Activated T-cell treated with anti-CD3 and anti-CD28 coated beads, Interleukin-2, amount 50 U/mL, for 4 hours (primary cell): ENCODE results near the gene BBOX1. TPM values are rescaled to one million over a fixed set of nuclear protein-coding genes. Genes with fewer than 3 reads are reported as not detected.

ENCODE experiments used
- ATAC-seq, 2 donors: fragments of 200-7000 bp; cut with Tn5 transposase; one replicate each; pipeline ENCODE4 v1.10.0; 2021
- DNase-seq: peaks from one replicate; pipeline ENCODE4 v3.0.0-alpha.2; 2020
- H3K27me3 Mint-ChIP-seq: one replicate; pipeline ENCODE4 v1.8.0; 2021; ENCODE audit warnings: low read depth, mixed read lengths
- H3K36me3 Mint-ChIP-seq: one replicate; pipeline ENCODE4 v1.8.0; 2022; ENCODE audit warnings: mixed read lengths; ENCODE audit not compliant: insufficient read depth
- H3K4me1 Mint-ChIP-seq: one replicate; pipeline ENCODE4 v1.8.0; 2021; ENCODE audit warnings: low read depth, mixed read lengths
- H3K4me3 Mint-ChIP-seq: one replicate; pipeline ENCODE4 v1.8.0; 2021; ENCODE audit warnings: mild to moderate bottlenecking, moderate library complexity, mixed read lengths
- H3K9me3 Mint-ChIP-seq: one replicate; pipeline ENCODE4 v1.8.0; 2021; ENCODE audit warnings: mixed read lengths
- total RNA-seq, 3 donors: library from RNA; stranded (reverse); gene quantifications; one replicate each; pipeline ENCODE4 v1.2.1, GENCODE V29; 2021

Gene BBOX1
- total RNA-seq, 3 donors from 2014 or later, result not detected

DNA sequence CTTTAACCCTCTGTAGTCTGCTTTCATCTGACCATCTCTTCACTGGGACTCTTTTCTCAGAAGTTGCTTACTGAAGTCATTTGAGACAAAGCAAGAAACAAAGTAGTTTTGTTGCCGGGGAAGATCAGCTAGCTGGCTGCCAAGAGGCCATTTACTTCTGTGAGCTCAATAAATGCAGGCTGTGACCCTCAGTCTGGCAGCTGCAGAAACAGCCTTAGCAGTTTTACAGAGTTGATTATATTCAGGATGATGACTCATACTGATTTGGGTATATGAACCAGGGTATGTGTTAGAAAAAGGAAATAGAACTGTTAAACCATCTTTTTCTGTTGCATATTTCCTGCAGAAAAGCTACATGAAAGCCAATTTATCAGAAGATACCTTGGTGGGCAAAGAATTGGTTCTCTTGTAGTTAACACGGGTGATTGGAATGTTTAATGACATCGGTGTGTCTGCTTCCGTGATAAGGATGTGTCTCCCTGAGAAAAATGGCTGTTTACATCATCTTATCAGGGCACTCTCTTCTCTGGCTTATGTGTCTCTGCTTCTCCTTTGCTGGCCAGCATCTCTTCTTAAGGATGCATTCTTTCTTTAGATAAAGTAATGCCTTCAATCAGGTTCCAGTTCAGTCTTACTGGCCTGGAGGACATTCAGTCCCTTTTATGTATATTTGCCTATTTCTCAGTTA lies 28.2 kb upstream of the BBOX1 start:
- no peak overlapping the region for H3K4me3 Mint-ChIP-seq
- H3K27me3 Mint-ChIP-seq, result no peaks in the 10 kb centered on the region
- no peak for DNase-seq
- ATAC-seq, result no peak
- H3K4me1 Mint-ChIP-seq, result no peaks in the 10 kb centered on the region
- no peaks in the 10 kb centered on the region for H3K9me3 Mint-ChIP-seq
- H3K36me3 Mint-ChIP-seq, result no peaks in the 10 kb centered on the region

DNA sequence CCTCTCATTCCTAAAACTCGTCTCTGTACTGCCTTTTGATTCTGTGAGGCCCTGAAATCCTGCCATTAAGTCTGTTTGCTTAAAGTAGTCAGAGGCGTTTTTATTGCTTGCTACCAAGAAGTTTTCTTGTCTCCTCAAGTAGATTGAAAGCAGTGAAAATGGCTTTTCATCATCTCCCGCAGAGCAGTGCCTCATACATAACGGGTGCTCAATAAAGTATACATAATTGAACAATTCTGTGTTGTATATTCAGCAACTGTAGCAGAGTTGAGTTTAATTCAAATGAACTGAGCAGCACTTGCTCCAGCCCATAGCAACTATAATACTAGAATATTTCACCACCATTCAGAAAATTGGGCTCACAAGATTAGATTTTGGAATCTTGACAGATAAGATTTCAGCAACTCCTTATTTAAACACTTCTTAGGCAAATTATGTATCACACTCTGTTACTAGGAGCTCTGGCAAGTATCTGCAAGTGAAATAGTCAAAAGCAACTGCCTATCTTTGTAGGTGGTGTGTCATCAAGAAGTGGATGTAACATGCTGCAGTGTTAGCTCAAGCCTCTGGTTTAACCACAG lies 26.7 kb upstream of the BBOX1 start:
- no peaks in the 10 kb centered on the region for H3K36me3 Mint-ChIP-seq

DNA sequence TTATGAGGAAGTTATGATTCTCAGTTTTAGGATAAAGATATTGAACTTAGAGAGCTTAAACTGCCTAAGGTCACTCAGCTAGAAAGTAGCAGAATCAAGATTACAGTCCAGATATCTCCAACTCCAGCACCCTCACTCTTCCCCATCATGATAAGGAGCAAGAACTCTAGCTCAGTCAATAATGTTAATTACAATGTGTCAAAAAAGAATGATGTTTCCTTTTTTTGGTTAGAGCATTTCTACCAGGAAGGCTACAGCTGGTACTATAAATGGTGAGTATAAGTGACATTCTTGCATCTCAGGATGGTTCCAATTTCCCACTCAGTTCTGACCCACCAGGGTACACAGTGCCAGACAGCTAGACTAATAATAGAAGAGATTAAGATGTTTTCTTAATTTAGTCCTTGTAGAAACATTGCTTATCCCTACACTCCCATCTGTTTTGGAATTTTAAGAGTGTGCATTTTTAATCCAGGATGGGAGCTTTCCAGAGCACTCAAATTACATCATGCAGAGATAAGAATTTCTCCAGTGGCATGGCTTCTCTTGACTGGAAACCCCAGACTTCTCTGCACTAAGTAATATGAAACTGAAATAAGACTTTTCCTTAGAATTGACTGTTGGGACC lies 21.6 kb upstream of the BBOX1 start:
- Mint-ChIP-seq H3K4me1 (no peaks in the 10 kb centered on the region), H3K27me3 (no peaks in the 10 kb centered on the region), H3K4me3 (no peak overlapping the region), H3K9me3 (no peaks in the 10 kb centered on the region), H3K36me3 (no peaks in the 10 kb centered on the region)
- ATAC-seq, result no peak
- DNase-seq, result no peak

More for the DNA sequence above, 26.7 kb upstream of the BBOX1 start:
- Mint-ChIP-seq H3K9me3 (no peaks in the 10 kb centered on the region), H3K4me3 (no peak overlapping the region), H3K27me3 (no peaks in the 10 kb centered on the region), H3K4me1 (no peaks in the 10 kb centered on the region)
- ATAC-seq (no peak), DNase-seq (no peak)

DNA sequence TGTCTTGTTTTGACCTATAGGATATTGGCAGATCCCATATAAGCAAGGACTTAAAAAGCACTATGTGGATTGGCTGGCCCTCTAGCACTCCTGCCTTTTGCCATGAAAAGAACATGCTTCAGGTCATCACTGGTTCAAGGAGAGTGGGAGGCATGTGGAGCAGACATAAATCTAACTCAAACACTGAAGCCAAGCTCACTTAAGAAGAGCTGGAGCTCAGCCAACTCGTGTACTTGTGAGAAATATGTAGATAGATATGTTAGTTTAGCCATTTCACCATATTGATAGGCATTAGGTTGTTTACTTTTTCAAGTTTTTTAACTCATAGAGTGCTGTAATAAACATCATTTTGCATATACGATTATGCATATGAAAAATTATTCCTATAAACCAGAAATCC lies 19.9 kb upstream of the BBOX1 start:
- H3K27me3 Mint-ChIP-seq, result no peaks in the 10 kb centered on the region
- no peaks in the 10 kb centered on the region for H3K36me3 Mint-ChIP-seq
- ATAC-seq (no peak), DNase-seq (no peak)
- H3K4me1 Mint-ChIP-seq, result no peaks in the 10 kb centered on the region
- no peak overlapping the region for H3K4me3 Mint-ChIP-seq
- peaks cover 2% of the 10 kb centered on the region for H3K9me3 Mint-ChIP-seq

DNA sequence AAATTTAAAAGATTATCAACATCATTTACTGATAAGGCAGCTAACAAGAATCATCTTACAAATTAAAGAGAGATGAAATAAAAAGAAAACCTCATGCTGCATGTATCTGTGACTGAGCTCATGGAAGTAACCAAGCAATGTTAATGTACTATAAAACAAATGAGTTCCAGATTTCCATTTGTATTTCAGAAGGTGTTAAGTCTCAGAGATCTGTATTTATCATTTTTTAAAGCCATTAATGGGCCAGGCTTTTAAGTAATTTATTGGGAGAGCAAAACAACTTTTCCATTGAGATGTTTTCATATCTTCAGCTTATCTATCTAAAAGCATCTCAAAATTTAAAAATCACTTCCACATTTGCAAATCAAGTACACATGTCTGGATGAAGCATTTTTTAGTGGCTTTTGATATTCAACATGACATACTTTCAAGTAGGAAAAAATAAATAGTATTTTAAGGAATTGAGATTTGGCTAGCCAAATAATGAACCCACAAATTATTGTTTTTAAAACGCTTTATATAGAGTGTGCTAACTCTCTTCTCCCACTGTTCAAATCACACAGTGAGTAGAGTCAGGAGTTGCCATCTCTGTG lies 17.9 kb upstream of the BBOX1 start:
- Mint-ChIP-seq H3K9me3 (peaks cover 2% of the 10 kb centered on the region), H3K27me3 (no peaks in the 10 kb centered on the region), H3K4me3 (no peak overlapping the region), H3K36me3 (no peaks in the 10 kb centered on the region), H3K4me1 (no peaks in the 10 kb centered on the region)
- DNase-seq (no peak), ATAC-seq (no peak)

DNA sequence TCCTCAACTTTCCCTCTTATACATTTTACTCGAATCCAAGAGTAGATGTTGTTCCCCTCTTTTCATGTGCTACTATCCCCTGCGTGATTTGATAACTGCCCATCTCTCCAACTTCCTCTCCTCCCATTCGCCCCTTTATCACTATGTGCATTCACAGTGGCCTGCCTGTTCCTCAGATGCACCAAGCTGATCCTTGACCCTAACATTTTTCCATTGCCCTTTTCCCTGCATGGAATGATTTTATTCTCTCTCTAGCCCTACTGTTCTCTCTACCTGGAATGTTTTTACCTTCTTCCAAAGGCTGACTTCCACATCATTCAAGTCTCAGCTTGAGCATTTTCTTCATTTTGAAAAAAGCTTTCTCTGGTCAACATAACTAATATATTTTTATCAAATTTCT lies 15.8 kb upstream of the BBOX1 start:
- no peaks in the 10 kb centered on the region for H3K4me1 Mint-ChIP-seq
- no peaks in the 10 kb centered on the region for H3K27me3 Mint-ChIP-seq
- no peak for ATAC-seq
- H3K4me3 Mint-ChIP-seq, result no peak overlapping the region
- no peaks in the 10 kb centered on the region for H3K36me3 Mint-ChIP-seq
- no peak for DNase-seq
- H3K9me3 Mint-ChIP-seq, result peaks cover 2% of the 10 kb centered on the region

DNA sequence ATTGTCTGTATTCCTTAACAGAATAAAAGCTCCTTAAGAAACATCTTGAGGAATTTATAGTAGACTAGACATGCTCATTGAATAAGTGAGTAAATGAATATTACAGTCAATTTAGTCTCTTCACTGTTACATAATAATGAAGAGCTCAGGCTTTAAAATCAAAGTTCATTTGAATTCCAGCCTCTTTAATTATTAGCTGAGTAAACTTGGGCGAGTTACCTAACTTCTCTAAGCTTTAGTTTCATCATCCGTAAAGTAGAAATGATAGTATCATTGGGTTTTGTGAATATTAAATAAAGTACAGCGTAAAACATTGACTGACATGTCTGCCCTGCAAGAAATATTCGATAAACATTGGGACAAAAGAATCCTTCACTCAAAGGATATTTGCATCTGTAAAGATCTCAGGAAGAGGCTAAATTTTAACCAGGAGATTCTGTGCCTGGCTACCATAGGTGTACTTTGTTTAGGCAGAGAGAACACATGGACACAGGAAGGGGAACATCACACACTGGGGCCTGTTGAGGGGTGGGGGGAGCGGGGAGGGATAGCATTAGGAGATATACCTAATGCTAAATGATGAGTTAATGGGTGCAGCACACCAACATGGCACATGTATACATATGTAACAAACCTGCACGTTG lies 15.2 kb upstream of the BBOX1 start:
- H3K4me3 Mint-ChIP-seq, result no peak overlapping the region
- DNase-seq (no peak), ATAC-seq (no peak)
- H3K4me1 Mint-ChIP-seq, result no peaks in the 10 kb centered on the region
- no peaks in the 10 kb centered on the region for H3K36me3 Mint-ChIP-seq
- no peaks in the 10 kb centered on the region for H3K27me3 Mint-ChIP-seq
- H3K9me3 Mint-ChIP-seq, result peaks cover 2% of the 10 kb centered on the region

DNA sequence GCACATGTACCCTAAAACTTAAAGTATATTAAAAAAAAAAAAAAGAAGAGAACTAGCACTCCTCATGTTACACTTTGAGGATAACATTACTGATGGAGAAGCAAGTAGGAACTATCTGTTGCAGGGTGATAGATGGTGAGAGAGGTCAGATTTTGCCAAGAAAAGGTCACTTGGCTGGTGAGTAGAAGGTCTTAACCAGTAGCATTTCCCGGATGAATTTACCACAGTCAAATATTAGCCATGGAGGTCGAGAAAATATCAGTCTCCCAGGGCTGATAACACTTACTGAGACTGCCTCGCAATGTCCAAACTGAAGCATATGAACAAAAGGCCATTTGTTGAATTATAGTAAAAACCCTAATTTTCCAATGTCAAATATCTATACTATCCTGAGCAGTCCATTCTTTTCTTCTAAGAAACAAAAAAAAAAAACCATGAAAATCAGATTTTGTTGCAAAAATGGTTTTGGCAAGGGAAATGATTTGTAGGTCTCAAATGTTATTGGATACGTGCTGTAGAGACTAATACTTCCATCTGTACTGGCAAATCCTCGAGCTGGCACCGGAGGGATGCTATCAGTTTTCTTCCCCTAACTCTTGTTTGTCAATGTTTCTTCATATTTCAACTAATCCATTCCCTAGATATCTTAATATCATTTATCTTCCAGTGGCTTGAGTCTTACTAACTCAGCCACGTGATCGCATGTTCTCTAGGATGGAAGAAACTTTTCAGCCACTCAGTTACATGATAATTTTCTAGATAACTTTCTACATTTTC lies 14.5 kb upstream of the BBOX1 start:
- Mint-ChIP-seq H3K9me3 (peaks cover 2% of the 10 kb centered on the region), H3K27me3 (no peaks in the 10 kb centered on the region), H3K4me3 (no peak overlapping the region), H3K4me1 (no peaks in the 10 kb centered on the region), H3K36me3 (no peaks in the 10 kb centered on the region)
- DNase-seq (no peak), ATAC-seq (no peak)

DNA sequence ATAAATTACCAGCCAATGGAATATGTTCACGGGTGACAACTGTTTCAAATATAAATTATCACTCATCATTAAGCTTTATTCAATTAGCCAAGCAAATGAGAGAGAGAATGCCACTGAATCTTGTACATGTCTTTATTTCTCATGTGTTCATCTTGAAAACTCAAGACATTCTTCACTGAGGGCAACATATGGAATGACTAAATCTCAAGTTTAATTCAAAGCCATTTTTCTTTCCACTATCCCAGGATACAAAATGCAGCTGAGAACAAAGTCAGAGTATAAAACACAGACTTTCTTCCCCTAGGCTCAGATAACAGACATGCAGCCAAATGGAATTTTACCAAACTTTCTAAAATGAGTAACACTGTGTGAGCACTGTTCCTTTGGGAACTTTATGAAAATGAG lies 12.1 kb upstream of the BBOX1 start:
- H3K4me1 Mint-ChIP-seq, result no peaks in the 10 kb centered on the region
- no peak for ATAC-seq
- no peaks in the 10 kb centered on the region for H3K36me3 Mint-ChIP-seq
- no peak overlapping the region for H3K4me3 Mint-ChIP-seq
- peaks cover 8% of the 10 kb centered on the region for H3K9me3 Mint-ChIP-seq
- no peak for DNase-seq
- no peaks in the 10 kb centered on the region for H3K27me3 Mint-ChIP-seq

DNA sequence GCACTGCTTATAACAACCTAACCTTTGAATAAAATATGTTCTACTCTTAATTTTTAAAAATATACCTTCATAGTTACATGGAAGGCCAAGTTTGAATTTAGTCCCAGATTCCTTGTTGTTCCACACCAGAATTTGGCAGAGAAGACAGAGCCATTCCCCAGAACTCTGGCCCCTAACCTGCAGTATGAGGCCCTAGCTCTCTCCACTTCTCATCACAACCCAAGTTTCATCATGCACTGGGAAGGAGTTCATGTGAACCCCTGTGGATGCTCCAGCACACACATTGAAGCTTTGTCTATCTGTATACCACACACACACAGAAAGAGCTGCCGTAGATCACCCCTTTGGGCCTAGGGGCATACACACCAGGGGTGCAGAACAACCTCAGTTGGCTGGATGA lies 10.6 kb upstream of the BBOX1 start:
- Mint-ChIP-seq H3K27me3 (no peaks in the 10 kb centered on the region), H3K4me1 (no peaks in the 10 kb centered on the region), H3K4me3 (no peak overlapping the region), H3K9me3 (peaks cover 18% of the 10 kb centered on the region), H3K36me3 (no peaks in the 10 kb centered on the region)
- DNase-seq (no peak), ATAC-seq (no peak)

DNA sequence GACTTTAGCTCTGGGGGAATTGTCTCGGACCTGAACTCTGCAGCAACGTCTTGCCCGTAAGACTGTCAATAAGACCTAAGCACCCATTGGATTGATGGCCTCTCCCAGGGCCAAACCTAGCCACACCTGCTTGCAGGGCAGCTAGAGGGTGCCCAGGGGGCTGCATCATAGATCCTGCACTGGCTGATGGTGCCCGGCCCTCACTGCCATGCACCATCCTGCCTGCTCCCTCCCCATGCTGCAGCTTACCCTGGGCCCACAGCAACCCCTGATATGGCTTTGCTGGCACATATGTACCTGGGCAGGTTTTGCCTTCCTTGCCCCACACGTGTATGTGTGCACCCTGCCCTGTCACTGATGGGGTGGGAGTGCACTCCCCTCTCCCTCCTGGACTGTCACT lies 8.9 kb upstream of the BBOX1 start:
- Mint-ChIP-seq H3K27me3 (no peaks in the 10 kb centered on the region), H3K36me3 (no peaks in the 10 kb centered on the region), H3K4me3 (no peak overlapping the region), H3K4me1 (no peaks in the 10 kb centered on the region), H3K9me3 (peaks cover 17% of the 10 kb centered on the region)
- DNase-seq (no peak), ATAC-seq (no peak)

DNA sequence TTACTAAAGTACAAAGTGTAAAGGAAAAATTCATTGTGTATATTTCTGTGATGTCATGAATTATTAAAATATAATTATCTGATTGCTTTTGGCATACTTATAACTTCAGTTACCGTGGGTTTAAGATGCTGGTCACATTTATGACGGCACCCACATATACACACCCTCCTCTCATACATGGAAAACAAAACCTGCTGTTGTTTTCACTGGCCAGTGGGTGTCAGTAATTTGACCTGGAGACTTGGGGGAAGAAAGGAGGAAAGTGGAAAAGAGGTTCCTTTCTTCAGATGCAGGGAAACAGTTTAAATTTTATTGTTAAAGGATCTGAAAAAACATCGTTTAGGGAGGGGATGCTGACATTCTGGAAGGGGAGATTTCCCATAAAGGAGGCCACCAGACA lies 742 bp upstream of the BBOX1 start:
- H3K36me3 Mint-ChIP-seq, result no peaks in the 10 kb centered on the region
- H3K27me3 Mint-ChIP-seq, result no peaks in the 10 kb centered on the region
- peaks cover 15% of the 10 kb centered on the region for H3K9me3 Mint-ChIP-seq
- H3K4me1 Mint-ChIP-seq, result no peaks in the 10 kb centered on the region
- no peak overlapping the region for H3K4me3 Mint-ChIP-seq
- no peak for DNase-seq
- ATAC-seq, result no peak

DNA sequence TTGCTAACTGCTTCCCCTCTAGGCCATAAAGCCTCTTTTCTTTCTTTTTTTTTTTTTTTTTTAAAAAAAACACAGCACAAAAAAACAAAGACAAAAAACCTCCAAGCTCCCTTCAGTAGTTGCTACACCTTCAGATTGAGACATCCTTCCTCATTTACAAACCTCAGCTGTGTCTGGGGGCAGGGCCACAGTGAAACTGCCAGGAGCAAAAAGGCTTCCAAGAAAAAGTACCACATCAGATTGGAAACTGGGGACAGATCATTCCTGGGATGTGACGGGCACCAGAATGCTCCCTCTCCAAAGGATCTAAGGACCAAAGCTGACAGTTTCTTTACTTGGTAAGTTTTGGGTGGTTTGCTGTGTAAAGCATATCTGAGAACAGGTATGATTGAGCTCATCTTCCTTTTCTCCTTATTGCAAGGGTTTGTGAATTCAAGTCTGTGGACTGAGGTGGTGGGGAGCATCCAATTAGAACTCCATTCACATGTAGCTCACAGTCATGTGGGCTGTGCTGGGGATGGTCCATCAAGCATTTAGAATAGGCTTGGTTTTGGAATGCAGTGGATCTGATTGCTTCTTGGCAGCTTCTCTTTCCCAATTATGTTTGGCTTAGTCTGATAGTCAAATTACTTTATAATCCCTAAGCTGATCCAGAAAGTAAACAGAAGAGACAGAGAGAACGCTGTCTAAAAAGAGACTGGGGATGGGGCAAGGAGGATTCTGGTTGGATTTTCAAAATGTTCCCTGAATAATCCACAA lies 705 bp downstream of the BBOX1 start:
- Mint-ChIP-seq H3K36me3 (no peaks in the 10 kb centered on the region), H3K4me3 (no peak overlapping the region), H3K9me3 (peaks cover 18% of the 10 kb centered on the region), H3K27me3 (no peaks in the 10 kb centered on the region), H3K4me1 (no peaks in the 10 kb centered on the region)
- ATAC-seq, result no peak
- DNase-seq, result no peak
